Heart right ventricle (tissue), 16 donors: ENCODE results near the gene FALEC. TPM values are rescaled to one million over a fixed set of nuclear protein-coding genes. Genes with fewer than 3 reads are reported as not detected.

Experiments
- ATAC-seq, 8 donors: fragments of 200-7000 bp; cut with Tn5 transposase; one replicate each; pipeline ENCODE4 v1.9.1; 2020; ENCODE audit warnings: mild to moderate bottlenecking in 8 of 8, moderate library complexity in 8 of 8, moderate number of reproducible peaks in 1 of 8
- DNase-seq, 2 donors: peaks; one replicate each; pipeline ENCODE4 v3.0.0-alpha.2; 2020
- H3K27ac ChIP-seq, 10 donors: fragments of 200-600 bp; sonication (generic) in 2 of 10; one replicate each; pipeline versions ENCODE4 v1.5.0 to v1.8.0; 2020 to 2022; ENCODE audit warnings: mild to moderate bottlenecking in 3 of 10
- H3K27me3 ChIP-seq, 7 donors: fragments of 200-600 bp; one replicate each; pipeline ENCODE4 v1.8.0; 2021 to 2022; ENCODE audit warnings: mild to moderate bottlenecking in 2 of 7
- H3K36me3 ChIP-seq, 9 donors: fragments of 200-600 bp; sonication (generic) in 1 of 9; one replicate each; pipeline versions ENCODE4 v1.5.0 to v1.8.0; 2020 to 2022; ENCODE audit warnings: mild to moderate bottlenecking in 2 of 9
- H3K4me1 ChIP-seq, 9 donors: fragments of 200-600 bp; sonication (generic) in 1 of 9; one replicate each; pipeline versions ENCODE4 v1.5.0 to v1.8.0; 2020 to 2022; ENCODE audit warnings: mild to moderate bottlenecking in 4 of 9
- H3K4me3 ChIP-seq, 10 donors: fragments of 200-600 bp; sonication (generic) in 2 of 10; one replicate each; pipeline versions ENCODE4 v1.5.0 to v1.8.0; 2020 to 2022; ENCODE audit warnings: mild to moderate bottlenecking in 7 of 10, moderate library complexity in 2 of 10
- H3K9me3 ChIP-seq, 11 donors: fragments of 200-600 bp in 10 of 11; sonication (generic) in 2 of 11; one replicate each; pipeline versions ENCODE4 v1.5.0 to v1.8.0; 2013 to 2022; ENCODE audit warnings: mild to moderate bottlenecking in 2 of 11, control low read depth in 1 of 11, moderate library complexity in 1 of 11
- CTCF ChIP-seq, 9 donors: fragments of 200-600 bp; sonication (generic) in 2 of 9; IDR thresholded peaks; one replicate each; pipeline versions ENCODE4 v1.5.0 to v1.8.0; 2021 to 2022; ENCODE audit warnings: antibody characterized with exemption in 9 of 9, mild to moderate bottlenecking in 5 of 9, moderate library complexity in 1 of 9
- whole genome bisulfite sequencing, 2 donors: extraction: QIAGEN DNeasy Blood & Tissue Kit; methylation state at CpG; one replicate each; pipeline ENCODE4 v1.1.7; 2013; ENCODE audit warnings: inconsistent platforms in 1 of 2; 5-methylcytosine and 5-hydroxymethylcytosine counted together
- intact Hi-C, 10 donors: fragments of 100-400 bp; cut with DNase I; formaldehyde crosslinking; loops; one replicate each; pipeline versions ENCODE4 v1.11.1 to v1.14.2; 2022
- polyA plus RNA-seq, 2 donors: library from polyadenylated mRNA; stranded (reverse); fragments of 200-250 nt; gene quantifications; one replicate each; pipeline ENCODE4 v1.2.3, GENCODE V29; 2013
- total RNA-seq, 10 donors: library from RNA; stranded (reverse); fragmentation: NEBNext Ultra II Directional in 3 of 10; extraction: Animal tissue kit (Norgen Biotek cat#: 25700) in 3 of 10; gene quantifications; one replicate each; pipeline versions ENCODE4 v1.2.1 to v1.2.4, GENCODE V29; 2021 to 2023
- donor health status: Arrhythmogenic right ventricular cardiomyopathy.
- donor health status: ischemic (EF 13 %, LVEDD 7.1; RV severe dilation, severe dysfunction).
- donor health status: healthy with polysubstance abuse.
- donor health status: DM: no; HTN: yes; CAD: no.
- donor health status: DM: no; HTN: no; CAD: no.
- donor health status: ischemic (EF 25% LVEDD 6.9; RV normal size, moderate dysfunction).
- donor health status: ischemic (EF 25% LVEDD 5.7; RV mildly dilated, moderate dysfunction).
- donor health status: healthy.
- donor health status: DM: yes; HTN: yes; CAD: no.
- donor health status: Ischemic cardiomyopathy.
- donor health status: ischemic (EF 35%, LVEDD 5.7; RV mildly dilated, moderate dysfunction).
- donor health status: nonischemic (EF 11% LVEDD 7.7; RV severe dilation, severe dysfunction).
- donor health status: DM: yes; HTN: yes; CAD: no.
- donor health status: PGD.
- donor health status: ischemic (EF 29% LVEDD 5.4; RV normal size, mild dysfunction).
- donor health status: nonischemic (EF 23%, LVEDD 6.1; RV moderate dilation, normal function).

The FALEC gene
- total and polyA plus RNA-seq, 12 donors: 0.46 to 0.60 TPM; not detected in 10

GRCh38 chr1:150521196-150521968 is 5.8 kb downstream of the FALEC start:
- Histone ChIP-seq H3K36me3 (no peaks in the 10 kb centered on the region), H3K4me3 (no peak overlapping the region), H3K27ac (no peak overlapping the region), H3K4me1 (peaks cover 0 to 4% (median 3%) of the 10 kb centered on the region in 9 donors), H3K27me3 (no peaks in the 10 kb centered on the region), H3K9me3 (no peaks in the 10 kb centered on the region)
- DNase-seq (no peak), ATAC-seq (no peak)
- 54 to 77% methylated on average over 1 of the region's 1 CpG for WGBS, 2 donors
- intact Hi-C loops: no loop called here
- no peak for TF ChIP-seq CTCF (IDR thresholded peaks at IDR 0.05)

GRCh38 chr1:150525348-150525747 is 9.8 kb downstream of the FALEC start:
- no peaks in the 10 kb centered on the region for H3K27me3 ChIP-seq
- TF ChIP-seq CTCF (IDR thresholded peaks at IDR 0.05): no peak
- H3K4me3 ChIP-seq: no peak overlapping the region
- H3K9me3 ChIP-seq: no peaks in the 10 kb centered on the region
- WGBS, 2 donors: 89% methylated on average over 3 of the region's 3 CpGs
- intact Hi-C loops: no loop called here
- ATAC-seq (no peak), DNase-seq (no peak)
- H3K4me1 ChIP-seq: peaks cover 0 to 10% (median 8%) of the 10 kb centered on the region in 9 donors
- no peaks in the 10 kb centered on the region for H3K36me3 ChIP-seq
- no peak overlapping the region for H3K27ac ChIP-seq

- 92 to 100% methylated on average over 1 of the region's 1 CpG for WGBS, 2 donors
- ATAC-seq: no peak
- Histone ChIP-seq H3K27ac (no peak overlapping the region), H3K4me1 (peaks cover 2 to 30% (median 16%) of the 10 kb centered on the region in 9 donors), H3K9me3 (no peaks in the 10 kb centered on the region), H3K4me3 (no peak overlapping the region), H3K27me3 (no peaks in the 10 kb centered on the region), H3K36me3 (no peaks in the 10 kb centered on the region)
- no peak for DNase-seq
- no peak for TF ChIP-seq CTCF (IDR thresholded peaks at IDR 0.05)
- intact Hi-C loops: no loop called here
Measured at GRCh38 chr1:150528196-150528595, 12.6 kb downstream of the FALEC start.

GRCh38 chr1:150529017-150529416 is 13.5 kb downstream of the FALEC start:
- Histone ChIP-seq H3K9me3 (no peaks in the 10 kb centered on the region), H3K4me1 (peaks cover 2 to 38% (median 18%) of the 10 kb centered on the region in 9 donors), H3K27me3 (no peaks in the 10 kb centered on the region), H3K4me3 (no peak overlapping the region), H3K27ac (peak overlapping the region in 1 of 10 donors; percentile 43), H3K36me3 (no peaks in the 10 kb centered on the region)
- no peak for DNase-seq
- intact Hi-C loops: no loop called here
- peak in 2 of 8 donors; percentile 26 to 47 for ATAC-seq
- no peak for TF ChIP-seq CTCF (IDR thresholded peaks at IDR 0.05)
- 23 to 35% methylated on average over 4 of the region's 4 CpGs for WGBS, 2 donors
